Spleen (tissue), 11 donors: ENCODE results near the gene TPPP3. TPM values are rescaled to one million over a fixed set of nuclear protein-coding genes. Genes with fewer than 3 reads are reported as not detected.
A peak's percentile ranks its signal among the peaks of the same experiment; 100 is the strongest.

Experiments
- DNase-seq: peaks from one replicate; pipeline ENCODE4 v3.0.0-alpha.2; 2020
- H3K27ac ChIP-seq, 8 donors: fragments of 200-600 bp; sonication (generic) in 7 of 8; 1 replicate in 4 of 8; 2 replicates in 4 of 8; pipeline versions ENCODE4 v1.5.0 to v1.8.0; 2016 to 2021; ENCODE audit warnings: inconsistent platforms in 4 of 8, mild to moderate bottlenecking in 4 of 8, moderate library complexity in 1 of 8
- H3K27me3 ChIP-seq, 7 donors: fragments of 200-600 bp; sonication (generic) in 6 of 7; replicated peaks in 1 of 7; 1 replicate in 4 of 7; 2 replicates in 3 of 7; pipeline versions ENCODE4 v1.5.0 to v1.8.0; 2016 to 2021; ENCODE audit warnings: inconsistent platforms in 3 of 7, mild to moderate bottlenecking in 1 of 7
- H3K36me3 ChIP-seq, 6 donors: fragments of 200-600 bp; sonication (generic) in 5 of 6; 1 replicate in 4 of 6; 2 replicates in 2 of 6; pipeline versions ENCODE4 v1.5.0 to v1.8.0; 2016 to 2021; ENCODE audit warnings: inconsistent platforms in 2 of 6
- H3K4me1 ChIP-seq, 6 donors: fragments of 200-600 bp; sonication (generic) in 5 of 6; 1 replicate in 3 of 6; 2 replicates in 3 of 6; pipeline versions ENCODE4 v1.5.0 to v1.8.0; 2016 to 2021; ENCODE audit warnings: inconsistent platforms in 3 of 6
- H3K4me3 ChIP-seq, 8 donors: fragments of 200-600 bp; sonication (generic) in 7 of 8; 1 replicate in 4 of 8; 2 replicates in 4 of 8; pipeline versions ENCODE4 v1.5.0 to v1.8.0; 2016 to 2021; ENCODE audit warnings: inconsistent platforms in 4 of 8, mild to moderate bottlenecking in 4 of 8, moderate library complexity in 2 of 8
- H3K9me3 ChIP-seq, 8 donors: fragments of 200-600 bp; sonication (generic) in 7 of 8; 1 replicate in 4 of 8; 2 replicates in 4 of 8; pipeline versions ENCODE4 v1.5.0 to v1.8.0; 2016 to 2021; ENCODE audit warnings: inconsistent platforms in 4 of 8
- POLR2A ChIP-seq, 3 donors: fragments of 450-650 bp; IDR thresholded peaks; one replicate each; pipeline ENCODE4 v1.5.1; 2017; ENCODE audit warnings: antibody characterized with exemption in 3 of 3, mild to moderate bottlenecking in 1 of 3
- POLR2AphosphoS5 ChIP-seq, 3 donors: sonication (generic); formaldehyde crosslinking; IDR thresholded peaks; one replicate each; pipeline ENCODE4 v1.5.1; 2017; ENCODE audit warnings: antibody characterized with exemption in 3 of 3
- WGBS, 5 donors: extraction: QIAGEN DNeasy Blood & Tissue Kit in 3 of 5; methylation state at CpG; one replicate each; pipeline versions ENCODE4 v1.1.5 to v1.1.7; 2013 to 2018; 5-methylcytosine and 5-hydroxymethylcytosine counted together
- intact Hi-C: fragments of 100-400 bp; cut with DNase I; formaldehyde crosslinking; loops from one replicate; pipeline ENCODE4 v1.15.0; 2023; ENCODE audit warnings: low total_unique reads
- polyA plus RNA-seq, 3 donors: library from polyadenylated mRNA; stranded (reverse); fragments of 200-250 nt; gene quantifications; one replicate each; pipeline ENCODE4 v1.2.1, GENCODE V29; 2013
- total RNA-seq, 7 donors: library from RNA; depleted of rRNA in 3 of 7; stranded (reverse); fragments of >200 nt in 3 of 7; fragmentation: NEBNext Ultra II Directional in 4 of 7; extraction: Animal tissue kit (Norgen Biotek cat#: 25700) in 4 of 7; gene quantifications; one replicate each; pipeline versions ENCODE4 v1.1.0 to v1.2.1, GENCODE V29; 2016 to 2021
- TF ChIP-seq, protein P1 (sequence below), 11 experiments: fragments of 200-600 bp in 7 of 11; fragments of 450-650 bp in 4 of 11; sonication (generic) in 4 of 11; IDR thresholded peaks in 8 of 11; conservative IDR thresholded peaks in 3 of 11; 1 replicate in 7 of 11; 2 replicates in 4 of 11; pipeline versions ENCODE4 v1.4.0 to v1.8.0; 2016 to 2021; ENCODE audit warnings: antibody characterized with exemption in 11 of 11, inconsistent platforms in 4 of 11, mild to moderate bottlenecking in 1 of 11
- donor health status: healthy with polysubstance abuse.
- donor health status: DM: no; HTN: no; CAD: no; lungs with moderate emphysema.
- donor health status: DM: no; HTN: no; CAD: no.
- donor health status: Bipolar disorder and iron deficiency.
- donor health status: healthy.
- donor health status: DM: no; HTN: no; CAD: no.
- donor health status: DM: yes; HTN: yes; CAD: no.

The TPPP3 gene
- total and polyA plus RNA-seq, 10 donors = 2.5 to 13.9 (median 8.6) TPM

DNA sequence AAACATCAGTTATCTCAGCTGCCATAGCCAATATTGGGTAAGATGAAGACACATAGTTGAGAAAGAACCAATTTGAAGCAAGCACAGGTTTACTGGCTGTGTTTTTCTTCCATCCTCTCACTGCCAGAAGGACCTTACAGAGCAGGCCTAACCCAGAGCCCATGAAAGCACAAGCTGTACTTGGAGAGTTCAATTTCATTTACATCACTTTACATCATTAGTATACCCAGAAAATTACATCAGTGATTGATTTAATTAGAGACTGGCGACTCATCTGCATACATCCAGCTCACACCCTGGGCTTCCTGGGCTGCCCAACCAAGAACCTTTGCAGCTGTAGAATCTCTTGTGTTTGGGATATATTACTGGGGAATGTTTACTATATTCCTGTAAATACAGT lies 43.0 kb downstream of the TPPP3 start:
- no peak overlapping the region for H3K4me3 ChIP-seq
- H3K27ac ChIP-seq = no peak overlapping the region
- 93 to 100% (median 97%) methylated on average over 1 of the region's 1 CpG for WGBS, 5 donors

DNA sequence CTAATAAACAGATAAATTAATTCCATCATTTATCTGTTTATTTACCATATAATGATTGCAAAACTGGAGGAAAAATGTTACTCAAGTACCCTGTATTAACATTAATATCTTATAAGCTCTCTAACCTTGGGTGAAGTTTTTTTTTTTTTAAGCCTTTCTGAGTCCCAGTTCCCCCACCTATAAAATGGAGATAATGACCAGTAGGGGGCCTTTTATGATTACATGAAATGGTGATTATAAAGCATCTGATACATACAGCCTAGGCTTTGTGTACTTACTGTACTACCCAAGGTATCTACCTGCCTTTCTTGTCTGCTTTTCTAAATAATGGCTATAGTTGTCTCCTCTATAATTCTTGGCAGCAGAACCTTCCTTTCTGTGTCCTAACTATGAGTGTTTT lies 44.1 kb downstream of the TPPP3 start:
- Histone ChIP-seq H3K4me3 (no peak overlapping the region), H3K27me3 (no peaks in the 10 kb centered on the region), H3K36me3 (no peaks in the 10 kb centered on the region), H3K27ac (no peak overlapping the region), H3K4me1 (peaks cover 0 to under 1% (median 0%) of the 10 kb centered on the region in 6 donors), H3K9me3 (no peaks in the 10 kb centered on the region)
- intact Hi-C loops = no loop called here
- TF ChIP-seq POLR2AphosphoS5 (IDR thresholded peaks at IDR 0.05) (no peak), POLR2A (IDR thresholded peaks at IDR 0.05) (no peak)
- TF ChIP-seq, protein P1, sequence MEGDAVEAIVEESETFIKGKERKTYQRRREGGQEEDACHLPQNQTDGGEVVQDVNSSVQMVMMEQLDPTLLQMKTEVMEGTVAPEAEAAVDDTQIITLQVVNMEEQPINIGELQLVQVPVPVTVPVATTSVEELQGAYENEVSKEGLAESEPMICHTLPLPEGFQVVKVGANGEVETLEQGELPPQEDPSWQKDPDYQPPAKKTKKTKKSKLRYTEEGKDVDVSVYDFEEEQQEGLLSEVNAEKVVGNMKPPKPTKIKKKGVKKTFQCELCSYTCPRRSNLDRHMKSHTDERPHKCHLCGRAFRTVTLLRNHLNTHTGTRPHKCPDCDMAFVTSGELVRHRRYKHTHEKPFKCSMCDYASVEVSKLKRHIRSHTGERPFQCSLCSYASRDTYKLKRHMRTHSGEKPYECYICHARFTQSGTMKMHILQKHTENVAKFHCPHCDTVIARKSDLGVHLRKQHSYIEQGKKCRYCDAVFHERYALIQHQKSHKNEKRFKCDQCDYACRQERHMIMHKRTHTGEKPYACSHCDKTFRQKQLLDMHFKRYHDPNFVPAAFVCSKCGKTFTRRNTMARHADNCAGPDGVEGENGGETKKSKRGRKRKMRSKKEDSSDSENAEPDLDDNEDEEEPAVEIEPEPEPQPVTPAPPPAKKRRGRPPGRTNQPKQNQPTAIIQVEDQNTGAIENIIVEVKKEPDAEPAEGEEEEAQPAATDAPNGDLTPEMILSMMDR (IDR thresholded peaks at IDR 0.05 in 8 of 11, conservative IDR thresholded peaks at IDR 0.05 in 3 of 11) = peak; percentile 11 to 68 (median 53)
- no peak for DNase-seq

More for the DNA sequence above, 43.0 kb downstream of the TPPP3 start:
- Histone ChIP-seq H3K9me3 (no peaks in the 10 kb centered on the region), H3K4me1 (peaks cover 0 to 9% (median 0%) of the 10 kb centered on the region in 6 donors), H3K27me3 (no peaks in the 10 kb centered on the region), H3K36me3 (no peaks in the 10 kb centered on the region)
- DNase-seq = no peak
- TF ChIP-seq POLR2AphosphoS5 (IDR thresholded peaks at IDR 0.05) = no peak
- TF ChIP-seq, protein P1 (IDR thresholded peaks at IDR 0.05 in 8 of 11, conservative IDR thresholded peaks at IDR 0.05 in 3 of 11) = no peak
- TF ChIP-seq POLR2A (IDR thresholded peaks at IDR 0.05) = no peak
- intact Hi-C loops = no loop called here

DNA sequence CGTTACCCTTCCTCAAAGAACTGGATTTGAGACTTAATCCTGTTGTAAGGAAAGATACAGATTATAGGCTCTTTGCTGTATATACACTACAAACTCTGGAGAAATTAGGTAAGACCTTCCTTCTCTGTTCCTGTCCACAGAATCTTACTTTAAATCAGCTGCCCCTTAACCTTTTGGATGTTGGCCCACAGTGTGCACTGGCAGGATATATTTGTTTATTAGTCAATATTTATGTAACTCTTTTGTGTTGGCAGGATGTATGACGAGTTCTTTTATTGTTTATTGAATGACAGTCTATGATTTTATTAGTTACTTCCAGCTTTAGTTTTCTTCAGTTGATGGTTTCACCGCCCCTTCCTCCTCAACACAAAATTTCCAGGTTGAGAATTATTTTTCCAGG lies 47.0 kb downstream of the TPPP3 start:
- intact Hi-C loops = no loop called here
- TF ChIP-seq POLR2A (IDR thresholded peaks at IDR 0.05) (no peak), POLR2AphosphoS5 (IDR thresholded peaks at IDR 0.05) (no peak)
- TF ChIP-seq, protein P1 (IDR thresholded peaks at IDR 0.05 in 8 of 11, conservative IDR thresholded peaks at IDR 0.05 in 3 of 11) = no peak
- Histone ChIP-seq H3K36me3 (no peaks in the 10 kb centered on the region), H3K4me3 (no peak overlapping the region), H3K9me3 (no peaks in the 10 kb centered on the region), H3K27me3 (no peaks in the 10 kb centered on the region), H3K27ac (no peak overlapping the region), H3K4me1 (no peaks in the 10 kb centered on the region)
- DNase-seq = no peak
- WGBS, 5 donors = 73 to 84% (median 81%) methylated on average over 3 of the region's 3 CpGs

DNA sequence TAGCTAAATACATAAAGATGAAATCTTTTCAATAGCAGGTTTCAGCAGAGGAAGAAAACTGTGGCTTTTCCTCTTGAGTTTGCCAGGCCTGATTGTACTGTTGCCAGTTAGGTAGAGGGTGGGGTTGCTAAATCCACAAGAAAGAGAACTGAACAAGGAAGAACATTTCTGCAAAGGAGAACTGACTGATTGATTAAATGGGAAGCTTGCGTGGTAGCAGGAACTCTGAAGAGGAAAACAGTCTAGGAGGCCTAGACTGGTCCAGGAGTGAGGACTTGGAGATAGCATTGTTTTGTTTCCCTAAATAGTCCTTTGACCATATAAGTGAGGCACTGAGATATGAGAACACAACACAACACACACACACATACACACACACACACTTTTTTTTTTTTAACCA lies 47.9 kb downstream of the TPPP3 start:
- Histone ChIP-seq H3K4me1 (no peaks in the 10 kb centered on the region), H3K36me3 (no peaks in the 10 kb centered on the region), H3K27ac (no peak overlapping the region), H3K9me3 (no peaks in the 10 kb centered on the region), H3K27me3 (no peaks in the 10 kb centered on the region), H3K4me3 (no peak overlapping the region)
- 31 to 87% (median 59%) methylated on average over 1 of the region's 1 CpG for WGBS, 5 donors
- intact Hi-C loops = no loop called here
- TF ChIP-seq, protein P1 (IDR thresholded peaks at IDR 0.05 in 8 of 11, conservative IDR thresholded peaks at IDR 0.05 in 3 of 11) = no peak
- TF ChIP-seq POLR2A (IDR thresholded peaks at IDR 0.05) (no peak), POLR2AphosphoS5 (IDR thresholded peaks at IDR 0.05) (no peak)
- no peak for DNase-seq
